SK-N-MC (cell line): ENCODE measurements around the gene CLIC6.

Experiments used
- DNase-seq: peaks from one replicate; pipeline ENCODE4 v3.0.0-alpha.2; 2011; ENCODE audit warnings: low read depth, low spot score
- H3K27ac ChIP-seq: fragments of 200-600 bp; sonication (generic); 2 replicates; pipeline ENCODE4 v1.5.1; 2016; ENCODE audit warnings: mixed run types
- H3K36me3 ChIP-seq: fragments of 200-600 bp; sonication (generic); 2 replicates; pipeline ENCODE4 v1.6.1; 2017; ENCODE audit warnings: antibody characterized with exemption, low read length, mixed read lengths; ENCODE audit not compliant: insufficient read depth
- H3K4me3 ChIP-seq: fragments of 200-600 bp; sonication (generic); 2 replicates; pipeline ENCODE4 v1.5.1; 2016
- H3K9ac ChIP-seq: fragments of 200-600 bp; sonication (generic); 2 replicates; pipeline ENCODE4 v1.8.0; 2017; ENCODE audit warnings: mixed run types, mixed read lengths; ENCODE audit not compliant: insufficient read length
- H3K9me3 ChIP-seq: fragments of 200-600 bp; sonication (generic); 2 replicates; pipeline ENCODE4 v1.6.1; 2017; ENCODE audit warnings: low read depth, mild to moderate bottlenecking, antibody characterized with exemption, low read length, moderate library complexity, mixed read lengths
- EZH2 ChIP-seq: fragments of 200-600 bp; sonication (generic); IDR thresholded peaks from one replicate; pipeline ENCODE4 v1.6.1; 2017; ENCODE audit warnings: antibody characterized with exemption
- FOXP2 ChIP-seq: optimal IDR thresholded peaks from 2 replicates; pipeline ENCODE3; 2011; ENCODE audit warnings: mild to moderate bottlenecking, moderate library complexity; ENCODE audit not compliant: insufficient read depth; ENCODE audit errors: extremely low read length, control extremely low read depth
- POLR2AphosphoS5 ChIP-seq: IDR thresholded peaks from 2 replicates; pipeline ENCODE4 v1.6.1; 2012; ENCODE audit warnings: mild to moderate bottlenecking, low read depth, low read length, borderline replicate concordance

Gene CLIC6

DNA sequence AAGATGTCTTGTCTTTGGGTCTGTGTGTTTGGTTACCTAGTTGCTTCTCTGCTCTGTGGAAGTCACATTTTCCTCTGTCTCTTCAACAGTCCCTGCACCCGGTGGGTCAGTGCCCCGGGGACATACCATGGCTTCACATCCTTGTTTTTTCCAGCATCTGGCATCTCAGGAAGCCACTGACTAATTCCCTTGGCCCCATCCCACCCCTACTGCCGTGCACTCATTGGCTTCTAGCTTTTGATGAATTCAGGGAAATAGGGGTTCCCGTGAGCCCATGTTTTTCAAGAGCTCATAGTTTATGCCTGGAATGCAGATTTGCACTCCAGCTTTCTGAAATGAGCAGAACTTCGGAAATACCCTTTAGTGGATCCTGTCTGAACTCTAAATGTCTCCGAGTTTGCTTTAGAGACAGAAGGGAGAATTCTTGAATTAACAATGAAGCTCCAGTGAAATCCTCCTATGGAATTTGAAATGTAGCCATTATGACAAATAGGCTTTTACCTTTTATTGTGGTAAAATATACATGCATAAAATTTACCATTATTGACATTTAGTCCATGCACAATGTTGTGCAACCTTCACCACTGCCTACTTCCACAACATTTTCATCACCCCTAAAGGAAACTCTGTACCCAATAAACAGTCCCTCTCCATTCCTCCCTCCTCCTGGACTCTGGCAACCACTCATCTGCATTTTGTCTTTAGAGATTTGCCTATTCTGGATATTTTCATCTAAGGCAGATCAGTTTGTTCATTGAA is 67.5 kb downstream of the CLIC6 start:
- H3K4me3 ChIP-seq: no peak overlapping the region
- DNase-seq: no peak
- no peak for TF ChIP-seq EZH2
- no peak for TF ChIP-seq FOXP2
- no peak for TF ChIP-seq POLR2AphosphoS5
- no peaks in the 10 kb centered on the region for H3K9me3 ChIP-seq
- no peak overlapping the region for H3K9ac ChIP-seq
- no peaks in the 10 kb centered on the region for H3K36me3 ChIP-seq
- H3K27ac ChIP-seq: no peak overlapping the region

DNA sequence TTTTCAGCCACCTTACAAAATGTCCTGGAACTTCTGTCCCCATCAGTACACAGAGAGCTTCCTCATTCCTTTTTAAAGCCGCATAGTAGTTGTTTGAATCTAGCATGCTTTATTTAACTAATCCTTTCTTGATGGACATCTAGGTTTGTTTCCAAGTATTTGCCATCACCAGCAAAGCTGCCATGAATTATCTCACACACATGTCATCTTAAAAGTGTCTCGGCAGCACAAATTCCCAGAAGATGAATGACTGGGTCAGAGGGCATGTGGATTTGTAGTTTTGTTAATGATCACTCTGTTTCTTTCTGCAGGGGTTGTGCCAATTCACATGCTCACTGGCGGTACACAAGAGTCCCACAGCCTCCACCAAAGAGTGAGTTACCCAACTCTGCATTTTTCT is 68.3 kb downstream of the CLIC6 start:
- Histone ChIP-seq H3K9me3 (no peaks in the 10 kb centered on the region), H3K36me3 (no peaks in the 10 kb centered on the region), H3K9ac (no peak overlapping the region), H3K4me3 (no peak overlapping the region), H3K27ac (no peak overlapping the region)
- DNase-seq: no peak
- TF ChIP-seq FOXP2 (no peak), EZH2 (no peak), POLR2AphosphoS5 (no peak)

DNA sequence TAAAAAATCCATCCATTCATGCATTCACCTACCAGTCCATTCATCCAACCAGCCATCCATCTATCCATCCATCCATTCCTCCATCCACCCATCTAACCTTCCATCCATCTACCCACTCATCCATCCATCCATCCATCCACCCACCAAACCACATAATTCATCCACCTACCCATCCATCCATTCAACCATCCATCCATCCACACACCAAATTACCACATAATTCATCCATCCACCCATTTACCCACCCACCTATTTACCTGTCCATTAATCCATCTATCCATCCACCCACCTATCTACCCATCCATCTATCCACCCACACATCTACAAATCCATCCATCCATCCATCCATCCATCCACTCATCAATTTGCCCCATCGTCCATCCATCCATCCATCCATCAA is 71.4 kb downstream of the CLIC6 start:
- DNase-seq: no peak
- TF ChIP-seq EZH2 (no peak), FOXP2 (no peak), POLR2AphosphoS5 (no peak)

DNA sequence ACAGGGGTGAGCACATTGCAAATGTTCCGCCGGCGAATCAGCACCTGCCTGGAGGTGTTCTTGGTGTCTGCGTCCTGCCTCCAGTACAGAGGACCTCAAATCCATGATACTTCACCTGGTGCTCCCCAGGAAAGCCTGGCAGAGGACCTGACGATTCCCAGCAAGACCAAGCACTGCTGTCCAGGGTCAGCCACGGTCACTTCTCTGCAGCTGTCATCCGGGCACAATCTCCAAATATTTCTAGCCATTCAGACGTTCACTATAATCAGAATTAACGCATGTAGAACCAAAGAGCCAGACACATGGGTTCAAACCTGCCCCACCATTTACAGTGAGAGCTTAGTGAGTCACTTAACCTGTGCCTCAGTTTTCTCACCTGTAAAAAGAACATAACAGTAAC is 74.5 kb downstream of the CLIC6 start:
- DNase-seq: no peak
- no peak for TF ChIP-seq FOXP2
- TF ChIP-seq POLR2AphosphoS5: no peak
- TF ChIP-seq EZH2: no peak
- Histone ChIP-seq H3K9me3 (no peaks in the 10 kb centered on the region), H3K9ac (no peak overlapping the region), H3K36me3 (no peaks in the 10 kb centered on the region), H3K4me3 (no peak overlapping the region), H3K27ac (no peak overlapping the region)

More for the DNA sequence above, 71.4 kb downstream of the CLIC6 start:
- Histone ChIP-seq H3K36me3 (no peaks in the 10 kb centered on the region), H3K4me3 (no peak overlapping the region), H3K27ac (no peak overlapping the region), H3K9me3 (no peaks in the 10 kb centered on the region), H3K9ac (no peak overlapping the region)

DNA sequence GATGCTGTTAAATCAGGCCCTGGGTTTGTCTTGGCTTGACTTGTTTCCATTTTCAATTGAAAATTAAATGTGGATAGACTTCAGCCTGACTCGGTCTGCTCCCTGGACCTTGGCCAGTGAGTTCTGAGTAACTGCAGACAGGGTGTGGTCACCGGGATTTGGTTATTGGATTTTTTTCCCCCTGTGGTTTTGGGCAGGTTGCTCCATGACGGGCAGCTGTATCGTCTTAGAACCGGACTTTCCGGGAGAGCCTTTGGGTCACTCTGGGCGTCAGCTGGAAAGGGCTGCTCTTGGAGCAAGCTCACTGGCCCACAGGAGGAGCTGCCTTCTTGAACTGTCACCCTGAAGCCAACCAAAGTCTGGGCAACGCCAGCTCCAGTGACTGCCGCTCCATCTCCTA is 75.0 kb downstream of the CLIC6 start:
- H3K36me3 ChIP-seq: no peaks in the 10 kb centered on the region
- DNase-seq: no peak
- no peak overlapping the region for H3K27ac ChIP-seq
- H3K9me3 ChIP-seq: no peaks in the 10 kb centered on the region
- TF ChIP-seq EZH2 (no peak), FOXP2 (no peak), POLR2AphosphoS5 (no peak)
- no peak overlapping the region for H3K9ac ChIP-seq
- no peak overlapping the region for H3K4me3 ChIP-seq

DNA sequence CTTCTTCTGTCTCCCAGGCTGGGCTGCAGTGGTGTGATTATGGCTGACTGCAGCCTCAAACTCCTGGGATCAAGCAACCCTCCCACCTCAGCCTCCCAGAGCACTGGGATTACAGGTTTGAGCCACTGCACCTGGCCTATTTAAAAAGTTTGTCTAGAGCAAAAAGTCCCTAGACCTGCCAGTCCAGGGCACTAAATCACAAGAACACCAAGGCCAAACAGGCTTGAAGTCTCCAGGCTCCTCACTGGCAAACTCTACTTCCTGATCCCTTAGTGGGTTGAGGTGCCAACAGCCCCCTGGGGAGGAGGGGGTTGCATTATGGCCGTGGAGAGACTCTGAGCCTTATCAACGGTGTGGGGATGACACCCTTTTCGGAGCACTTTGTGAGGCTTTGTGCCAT is 76.0 kb downstream of the CLIC6 start:
- DNase-seq: no peak
- H3K9ac ChIP-seq: no peak overlapping the region
- no peaks in the 10 kb centered on the region for H3K36me3 ChIP-seq
- TF ChIP-seq POLR2AphosphoS5 (no peak), FOXP2 (no peak), EZH2 (no peak)
- H3K27ac ChIP-seq: no peak overlapping the region
- H3K4me3 ChIP-seq: 0 out of 2 replicates have a peak overlapping the region, but pooled peaks have one; percentile 32
- no peaks in the 10 kb centered on the region for H3K9me3 ChIP-seq

DNA sequence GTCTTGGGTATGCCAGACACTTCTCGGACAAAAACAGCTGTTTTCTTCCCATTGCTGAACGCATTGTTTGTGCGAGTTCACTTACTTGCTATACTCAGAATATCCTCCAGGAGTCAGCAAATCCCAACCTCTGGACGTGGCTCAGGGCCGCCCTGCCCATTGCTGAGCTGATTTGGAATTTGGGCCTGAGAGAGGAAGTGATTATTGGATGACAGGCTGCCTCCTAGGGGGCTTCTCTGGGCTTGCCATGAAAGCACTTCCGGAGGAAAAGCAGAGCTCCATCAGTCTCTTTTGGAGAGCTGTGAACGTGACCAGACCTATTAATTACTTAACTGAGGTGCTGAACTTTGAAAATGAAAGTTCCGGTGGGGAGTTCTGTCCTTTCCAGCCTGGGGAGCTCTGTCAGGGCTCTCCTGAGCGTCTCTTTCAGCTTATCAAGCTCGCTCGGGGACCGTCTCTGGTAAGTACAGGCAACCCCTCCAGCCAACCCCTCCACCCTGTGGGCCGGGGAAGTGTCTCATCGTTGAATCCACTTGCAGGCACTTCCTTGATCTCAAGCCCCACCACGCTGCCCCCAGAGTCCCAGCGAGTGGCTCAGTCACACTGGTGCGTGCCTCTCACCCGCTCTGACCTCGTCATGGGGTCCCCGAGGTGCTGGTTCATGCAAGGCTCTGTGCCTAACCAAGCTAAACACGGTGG is 76.9 kb downstream of the CLIC6 start:
- Histone ChIP-seq H3K9ac (no peak overlapping the region), H3K36me3 (no peaks in the 10 kb centered on the region), H3K9me3 (no peaks in the 10 kb centered on the region), H3K4me3 (no peak overlapping the region; the same call in 1 of the 2 replicates), H3K27ac (no peak overlapping the region)
- TF ChIP-seq POLR2AphosphoS5: no peak
- no peak for TF ChIP-seq EZH2
- no peak for TF ChIP-seq FOXP2
- DNase-seq: peak; percentile 8

DNA sequence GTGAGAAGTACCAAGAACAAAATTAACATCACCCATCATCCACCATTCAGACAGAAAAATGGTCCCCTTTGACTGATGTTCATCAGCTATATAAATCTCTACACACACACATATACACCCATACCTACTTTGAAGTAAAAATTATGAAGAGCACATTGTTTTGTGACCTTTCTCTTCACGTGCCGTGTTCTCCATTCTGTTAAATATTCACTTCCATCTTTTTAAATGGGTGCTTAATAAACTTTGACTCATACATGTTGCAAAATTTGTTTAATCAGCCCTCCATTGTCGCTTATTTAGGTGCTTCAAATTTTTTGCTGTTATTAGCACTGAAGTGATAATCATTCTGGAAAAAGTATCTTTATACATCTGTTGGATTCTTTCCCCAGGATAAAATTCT is 80.1 kb downstream of the CLIC6 start:
- Histone ChIP-seq H3K9me3 (no peaks in the 10 kb centered on the region), H3K9ac (no peak overlapping the region), H3K27ac (no peak overlapping the region), H3K4me3 (no peak overlapping the region), H3K36me3 (no peaks in the 10 kb centered on the region)
- DNase-seq: no peak
- TF ChIP-seq EZH2: no peak
- no peak for TF ChIP-seq POLR2AphosphoS5
